Measurements from ENCODE around the gene MYO16.

GRCh38 chr13:109212650-109213049, 583.2 kb downstream of the MYO16 start:
- no peak for TF ChIP-seq CTCF (IDR thresholded peaks at IDR 0.05; ENCODE audit: poor library complexity)
- no peak for TF ChIP-seq EZH2 (IDR thresholded peaks at IDR 0.05; ENCODE audit: borderline replicate concordance)
- no peak for TF ChIP-seq EZH2phosphoT487 (IDR thresholded peaks at IDR 0.05; ENCODE audit: low read depth, severe bottlenecking, unreplicated experiment)

Data from hepatocyte (in vitro differentiated cells).